ENCODE results near the gene CASK.
A peak's percentile ranks its signal among the peaks of the same experiment; 100 is the strongest.

Gene CASK

DNA sequence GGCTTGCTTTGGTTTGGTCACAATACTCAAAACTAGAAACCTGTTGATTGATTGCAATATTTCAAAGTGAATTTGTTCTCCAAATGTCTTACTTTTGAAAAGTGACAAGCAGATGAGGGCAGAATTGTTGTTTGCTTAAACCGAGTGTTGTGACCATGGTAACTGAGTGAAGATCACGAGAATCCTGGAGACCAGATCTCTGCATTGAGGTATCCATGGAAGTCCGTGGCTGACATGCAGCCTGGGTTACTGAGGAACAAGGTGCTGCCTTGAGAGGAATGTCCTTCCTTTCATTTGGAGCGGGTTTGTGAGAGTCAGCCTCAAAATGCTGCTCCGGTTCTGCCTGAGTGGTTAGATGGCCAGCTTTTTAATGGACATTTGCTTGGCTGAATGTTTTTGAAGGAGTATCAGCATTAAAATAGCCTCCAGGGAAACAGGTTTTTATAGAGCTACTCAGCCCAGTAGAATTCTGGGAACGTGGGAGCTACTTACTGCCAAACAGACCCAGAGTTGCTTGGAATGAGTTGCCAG, 444.9 kb downstream of the CASK start:
- Histone ChIP-seq H2BK120ac (ENCODE audit: insufficient read depth, low read length, poor library complexity) (no peak overlapping the region), H3K27ac (ENCODE audit: low read depth, low read length) (no peak overlapping the region), H4K8ac (ENCODE audit: low read depth, low read length) (no peak overlapping the region), H3K23ac (ENCODE audit: low read length) (no peak overlapping the region), H3K79me2 (ENCODE audit: control insufficient read depth, insufficient read depth, low read length, poor library complexity) (no peaks in the 10 kb centered on the region), H3K79me1 (ENCODE audit: low read length) (peaks cover 9% of the 10 kb centered on the region), H3K14ac (ENCODE audit: low read length) (no peak overlapping the region), H3K27me3 (ENCODE audit: insufficient read depth, low read length) (no peaks in the 10 kb centered on the region), H2AK5ac (ENCODE audit: low read length) (no peak overlapping the region), H4K12ac (ENCODE audit: low read depth, low read length) (no peak overlapping the region), H3K9me3 (ENCODE audit: insufficient read depth, low read depth, low read length) (peaks cover 6% of the 10 kb centered on the region), H3K9ac (ENCODE audit: low read length) (no peak overlapping the region), H3K4me3 (ENCODE audit: low read depth, low read length) (no peak overlapping the region), H2BK5ac (ENCODE audit: low read depth, low read length, poor library complexity) (no peak overlapping the region), H2BK12ac (ENCODE audit: low read length) (no peak overlapping the region), H3K4me2 (ENCODE audit: low read length) (no peak overlapping the region), H3K36me3 (ENCODE audit: control insufficient read depth in 1 of 2, insufficient read depth in 2 of 2, low read length in 2 of 2) (no peaks in the 10 kb centered on the region), H4K91ac (ENCODE audit: low read depth, low read length) (no peak overlapping the region), H3K4me1 (ENCODE audit: control insufficient read depth in 1 of 2, insufficient read depth in 2 of 2, low read length in 2 of 2) (peaks cover 8 to 21% of the 10 kb centered on the region in 2 experiments), H3K4ac (ENCODE audit: low read depth, low read length) (no peak overlapping the region), H3K18ac (ENCODE audit: low read length) (no peak overlapping the region), H2AFZ (ENCODE audit: insufficient read depth, low read length, poor library complexity) (no peak overlapping the region)
- WGBS (ENCODE audit: extremely low coverage, insufficient coverage, insufficient read length): no CpG with 5 or more reads among the region's 6 CpGs
- peak in 1 of 2 donors; percentile 71 for DNase-seq

DNA sequence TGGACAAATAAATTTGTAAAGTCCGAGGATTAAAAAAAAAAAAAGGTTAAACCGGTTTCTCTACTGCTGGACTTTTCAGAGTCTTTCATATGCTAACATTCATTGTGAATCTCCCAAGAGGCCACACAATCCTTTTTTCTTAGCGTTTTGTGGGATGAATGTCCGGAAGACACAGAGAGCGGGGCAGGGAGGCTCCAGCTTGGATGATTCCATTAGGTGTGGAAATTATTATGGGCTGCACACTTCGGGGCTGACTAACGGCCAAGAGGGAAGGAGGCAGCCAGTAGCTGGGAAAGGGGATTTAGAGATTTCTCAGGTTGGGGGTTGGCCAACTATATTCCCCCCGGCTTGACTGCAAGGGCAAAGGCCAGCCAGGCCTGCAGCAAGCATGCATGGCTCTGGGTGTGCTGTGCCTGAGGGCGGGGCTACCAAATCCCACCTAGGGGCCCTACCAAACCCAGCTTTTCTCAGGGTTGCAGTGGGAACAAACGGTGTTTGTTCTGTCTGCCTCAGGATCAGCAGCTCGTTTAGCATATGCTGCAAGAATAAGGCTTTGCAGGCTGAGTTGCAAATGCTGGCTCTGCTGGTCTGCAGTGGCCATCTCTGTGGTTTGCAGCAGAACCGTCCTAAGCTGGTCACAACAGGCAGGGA, 447.6 kb downstream of the CASK start:
- Histone ChIP-seq H3K14ac (ENCODE audit: low read length) (no peak overlapping the region), H2BK12ac (ENCODE audit: low read length) (no peak overlapping the region), H3K18ac (ENCODE audit: low read length) (no peak overlapping the region), H3K4me2 (ENCODE audit: low read length) (peak overlapping the region; percentile 30), H3K4me3 (ENCODE audit: low read depth, low read length) (no peak overlapping the region), H3K4me1 (ENCODE audit: control insufficient read depth in 1 of 2, insufficient read depth in 2 of 2, low read length in 2 of 2) (peaks cover 15 to 26% of the 10 kb centered on the region in 2 experiments), H3K23ac (ENCODE audit: low read length) (no peak overlapping the region), H4K8ac (ENCODE audit: low read depth, low read length) (no peak overlapping the region), H3K79me2 (ENCODE audit: control insufficient read depth, insufficient read depth, low read length, poor library complexity) (no peaks in the 10 kb centered on the region), H3K27ac (ENCODE audit: low read depth, low read length) (peak overlapping the region; percentile 33), H4K12ac (ENCODE audit: low read depth, low read length) (no peak overlapping the region), H3K36me3 (ENCODE audit: control insufficient read depth in 1 of 2, insufficient read depth in 2 of 2, low read length in 2 of 2) (peaks cover 0 to 1% of the 10 kb centered on the region in 2 experiments), H2BK120ac (ENCODE audit: insufficient read depth, low read length, poor library complexity) (peak overlapping the region; percentile 58), H3K9ac (ENCODE audit: low read length) (no peak overlapping the region), H3K79me1 (ENCODE audit: low read length) (peaks cover 14% of the 10 kb centered on the region), H3K27me3 (ENCODE audit: insufficient read depth, low read length) (no peaks in the 10 kb centered on the region), H2AFZ (ENCODE audit: insufficient read depth, low read length, poor library complexity) (no peak overlapping the region), H3K9me3 (ENCODE audit: insufficient read depth, low read depth, low read length) (peaks cover 7% of the 10 kb centered on the region), H2BK5ac (ENCODE audit: low read depth, low read length, poor library complexity) (no peak overlapping the region), H4K91ac (ENCODE audit: low read depth, low read length) (no peak overlapping the region), H2AK5ac (ENCODE audit: low read length) (no peak overlapping the region), H3K4ac (ENCODE audit: low read depth, low read length) (no peak overlapping the region)
- peak in 1 of 2 donors; percentile 45 for DNase-seq
- WGBS (ENCODE audit: extremely low coverage, insufficient coverage, insufficient read length): no CpG with 5 or more reads among the region's 12 CpGs

DNA sequence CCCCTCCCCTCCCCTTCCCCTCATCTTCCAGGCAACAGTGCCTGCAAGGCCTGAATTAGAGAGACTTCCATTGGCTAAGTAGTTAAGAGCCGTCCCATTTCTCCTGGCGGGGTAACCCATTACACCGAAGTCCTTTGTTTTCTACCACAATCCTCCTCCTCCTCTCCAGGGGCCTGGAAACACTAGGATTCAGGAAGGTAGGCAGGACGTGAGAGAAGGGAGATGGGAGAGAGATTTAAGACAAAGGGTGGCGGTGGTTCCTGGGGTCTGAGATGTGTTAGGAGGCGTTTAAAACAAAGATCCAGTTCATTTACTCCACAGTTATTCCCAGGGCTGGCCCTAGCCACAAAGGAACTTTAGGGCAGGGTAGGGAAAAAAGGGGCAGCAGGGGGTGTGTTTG, 448.2 kb downstream of the CASK start:
- Histone ChIP-seq H4K12ac (ENCODE audit: low read depth, low read length) (no peak overlapping the region), H2BK12ac (ENCODE audit: low read length) (peak overlapping the region; percentile 38), H4K8ac (ENCODE audit: low read depth, low read length) (peak overlapping the region; percentile 78), H2AFZ (ENCODE audit: insufficient read depth, low read length, poor library complexity) (peak overlapping the region; percentile 45), H3K23ac (ENCODE audit: low read length) (no peak overlapping the region), H3K27me3 (ENCODE audit: insufficient read depth, low read length) (no peaks in the 10 kb centered on the region), H3K9me3 (ENCODE audit: insufficient read depth, low read depth, low read length) (peaks cover 5% of the 10 kb centered on the region), H3K4me1 (ENCODE audit: control insufficient read depth in 1 of 2, insufficient read depth in 2 of 2, low read length in 2 of 2) (peaks cover 15 to 24% of the 10 kb centered on the region in 2 experiments), H2BK120ac (ENCODE audit: insufficient read depth, low read length, poor library complexity) (peak overlapping the region; percentile 58), H3K36me3 (ENCODE audit: control insufficient read depth in 1 of 2, insufficient read depth in 2 of 2, low read length in 2 of 2) (peaks cover 0 to 1% of the 10 kb centered on the region in 2 experiments), H2BK5ac (ENCODE audit: low read depth, low read length, poor library complexity) (peak overlapping the region; percentile 9), H3K4me3 (ENCODE audit: low read depth, low read length) (no peak overlapping the region), H2AK5ac (ENCODE audit: low read length) (no peak overlapping the region), H3K4me2 (ENCODE audit: low read length) (no peak overlapping the region), H3K27ac (ENCODE audit: low read depth, low read length) (peak overlapping the region; percentile 43), H3K79me1 (ENCODE audit: low read length) (peaks cover 14% of the 10 kb centered on the region), H4K91ac (ENCODE audit: low read depth, low read length) (peak overlapping the region; percentile 91), H3K9ac (ENCODE audit: low read length) (no peak overlapping the region), H3K4ac (ENCODE audit: low read depth, low read length) (no peak overlapping the region), H3K18ac (ENCODE audit: low read length) (no peak overlapping the region), H3K14ac (ENCODE audit: low read length) (no peak overlapping the region), H3K79me2 (ENCODE audit: control insufficient read depth, insufficient read depth, low read length, poor library complexity) (no peaks in the 10 kb centered on the region)
- WGBS (ENCODE audit: extremely low coverage, insufficient coverage, insufficient read length): no CpG with 5 or more reads among the region's 6 CpGs
- no peak for DNase-seq

DNA sequence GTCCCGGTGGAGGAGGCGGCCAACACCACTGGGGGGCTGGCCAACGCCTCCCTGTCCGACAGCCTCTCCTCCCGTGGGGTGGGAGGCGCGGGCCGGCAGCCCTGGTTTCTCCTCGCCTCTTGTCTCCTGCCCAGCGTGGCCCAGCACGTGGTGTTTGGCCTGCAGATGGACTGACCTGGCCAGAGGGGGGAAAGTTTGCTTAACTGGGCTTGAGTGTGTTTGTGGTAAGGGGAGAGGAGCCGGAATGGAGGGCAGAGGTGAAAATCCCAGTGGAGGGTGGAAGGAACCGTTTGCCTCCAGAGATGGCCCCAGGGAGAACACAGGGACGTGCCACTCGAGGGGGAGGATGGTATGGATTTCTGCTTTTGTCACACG, 448.6 kb downstream of the CASK start:
- H3K4me1 ChIP-seq (ENCODE audit: control insufficient read depth in 1 of 2, insufficient read depth in 2 of 2, low read length in 2 of 2): peaks cover 15 to 24% of the 10 kb centered on the region in 2 experiments
- DNase-seq: no peak
- peak overlapping the region; percentile 55 for H3K14ac ChIP-seq (ENCODE audit: low read length)
- peak overlapping the region; percentile 43 for H3K27ac ChIP-seq (ENCODE audit: low read depth, low read length)
- H2BK120ac ChIP-seq (ENCODE audit: insufficient read depth, low read length, poor library complexity): peak overlapping the region; percentile 58
- H4K12ac ChIP-seq (ENCODE audit: low read depth, low read length): peak overlapping the region; percentile 6
- peak overlapping the region; percentile 78 for H4K8ac ChIP-seq (ENCODE audit: low read depth, low read length)
- peak overlapping the region; percentile 19 for H2AK5ac ChIP-seq (ENCODE audit: low read length)
- peak overlapping the region; percentile 45 for H2AFZ ChIP-seq (ENCODE audit: insufficient read depth, low read length, poor library complexity)
- H2BK12ac ChIP-seq (ENCODE audit: low read length): peak overlapping the region; percentile 61
- H3K4me3 ChIP-seq (ENCODE audit: low read depth, low read length): no peak overlapping the region
- peak overlapping the region; percentile 56 for H3K18ac ChIP-seq (ENCODE audit: low read length)
- H3K4me2 ChIP-seq (ENCODE audit: low read length): no peak overlapping the region
- no peak overlapping the region for H3K9ac ChIP-seq (ENCODE audit: low read length)
- no peaks in the 10 kb centered on the region for H3K27me3 ChIP-seq (ENCODE audit: insufficient read depth, low read length)
- peaks cover 14% of the 10 kb centered on the region for H3K79me1 ChIP-seq (ENCODE audit: low read length)
- peaks cover 5% of the 10 kb centered on the region for H3K9me3 ChIP-seq (ENCODE audit: insufficient read depth, low read depth, low read length)
- no peaks in the 10 kb centered on the region for H3K79me2 ChIP-seq (ENCODE audit: control insufficient read depth, insufficient read depth, low read length, poor library complexity)
- H3K36me3 ChIP-seq (ENCODE audit: control insufficient read depth in 1 of 2, insufficient read depth in 2 of 2, low read length in 2 of 2): peaks cover 0 to 1% of the 10 kb centered on the region in 2 experiments
- no CpG with 5 or more reads among the region's 16 CpGs for WGBS (ENCODE audit: extremely low coverage, insufficient coverage, insufficient read length)
- H2BK5ac ChIP-seq (ENCODE audit: low read depth, low read length, poor library complexity): peak overlapping the region; percentile 38
- no peak overlapping the region for H3K23ac ChIP-seq (ENCODE audit: low read length)
- H3K4ac ChIP-seq (ENCODE audit: low read depth, low read length): peak overlapping the region; percentile 19
- peak overlapping the region; percentile 91 for H4K91ac ChIP-seq (ENCODE audit: low read depth, low read length)
